Activated T-cell treated with anti-CD3 and anti-CD28 coated beads, Interleukin-2, amount 50 U/mL, for 48 hours (primary cell): ENCODE measurements around the gene SORCS2.

Source experiments
- DNase-seq, 2 experiments: peaks; one replicate each; pipeline ENCODE4 v3.0.0-alpha.2; 2020

SORCS2 gene

DNA sequence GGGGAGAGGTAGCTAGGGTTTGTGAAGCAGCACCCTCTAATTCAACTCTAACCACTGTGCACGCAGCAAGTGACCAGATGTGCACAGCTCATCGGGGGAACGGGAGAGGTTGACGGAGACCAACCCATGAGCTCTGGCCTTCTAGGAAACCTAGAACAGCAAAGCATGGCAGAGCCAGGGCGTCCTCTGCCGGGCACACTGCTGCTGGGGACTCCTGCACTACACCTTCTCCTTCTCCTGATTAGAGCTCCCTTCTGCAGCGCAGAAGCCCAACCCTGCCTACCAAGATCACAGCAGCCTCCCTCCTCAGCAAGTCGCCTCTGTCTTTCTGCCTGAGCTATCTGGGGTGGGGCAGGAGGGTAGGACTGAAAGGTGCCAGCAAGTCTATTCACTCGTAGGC lies 494.7 kb downstream of the SORCS2 start:
- DNase-seq: no peak

- DNase-seq: no peak
Measured at GRCh38 chr4:7687796-7688195, 495.5 kb downstream of the SORCS2 start.

- no peak for DNase-seq
Measured at GRCh38 chr4:7689773-7690693, 497.7 kb downstream of the SORCS2 start.

DNA sequence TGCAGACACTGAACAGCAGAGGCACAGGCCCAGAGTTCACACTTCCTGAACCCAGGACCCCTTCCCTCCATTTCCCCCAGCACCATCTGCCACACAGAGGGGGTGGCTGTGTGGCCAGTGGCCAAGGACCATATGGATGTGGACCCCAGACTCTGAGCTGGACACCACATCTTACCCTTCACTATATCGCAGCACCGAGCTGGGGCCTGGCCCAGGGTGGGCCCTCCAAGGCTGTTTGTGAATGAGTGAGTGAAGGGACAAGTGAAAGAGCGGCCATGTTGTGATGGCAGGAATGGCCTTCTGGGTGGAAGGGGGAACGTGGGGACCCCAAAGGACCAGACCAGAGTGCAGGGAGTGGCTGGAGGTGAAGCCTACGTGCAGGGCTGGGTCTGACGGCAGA lies 498.7 kb downstream of the SORCS2 start:
- no peak for DNase-seq

DNA sequence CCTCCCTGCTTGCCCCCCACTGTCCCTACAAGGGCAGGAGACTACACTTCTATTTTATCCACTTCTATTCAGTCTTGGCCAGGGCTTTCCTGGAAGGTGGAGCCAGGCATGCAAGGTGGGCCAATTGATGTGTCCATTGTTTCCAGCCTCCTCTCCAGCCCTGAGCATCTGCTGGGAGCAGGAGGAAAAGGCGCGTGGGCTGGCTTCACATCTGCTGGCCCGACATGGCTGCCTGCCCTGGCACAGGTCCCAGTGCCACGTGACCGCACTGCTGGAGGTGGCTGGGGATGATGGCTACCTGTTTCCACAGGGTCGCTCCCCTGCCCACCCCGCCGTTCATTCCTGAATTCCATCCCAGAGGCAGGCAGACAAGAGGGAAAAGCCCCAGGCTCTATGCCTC lies 499.6 kb downstream of the SORCS2 start:
- no peak for DNase-seq

- no peak for DNase-seq
Measured at GRCh38 chr4:7692451-7693236, 500.3 kb downstream of the SORCS2 start.

DNA sequence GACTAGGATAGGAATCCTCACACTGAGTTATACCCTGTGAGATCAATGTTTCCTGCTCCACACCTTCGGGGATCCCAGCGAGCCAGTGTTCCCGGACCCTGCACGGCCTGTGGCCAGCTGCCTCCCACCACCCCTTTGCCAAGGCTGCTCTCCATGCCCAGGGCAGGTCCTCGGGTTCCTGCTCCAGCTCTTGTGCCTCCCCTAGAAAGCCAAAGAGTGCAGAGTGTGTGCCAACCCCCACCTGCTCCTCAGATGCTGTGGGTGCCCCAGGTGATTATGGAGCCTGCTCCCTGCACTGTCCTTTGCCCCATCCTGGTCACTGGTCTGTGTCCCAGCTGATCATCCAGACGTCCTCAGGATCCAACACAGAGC lies 500.9 kb downstream of the SORCS2 start:
- DNase-seq: no peak

GRCh38 chr4:7693711-7694110 lies 501.4 kb downstream of the SORCS2 start:
- no peak for DNase-seq

DNA sequence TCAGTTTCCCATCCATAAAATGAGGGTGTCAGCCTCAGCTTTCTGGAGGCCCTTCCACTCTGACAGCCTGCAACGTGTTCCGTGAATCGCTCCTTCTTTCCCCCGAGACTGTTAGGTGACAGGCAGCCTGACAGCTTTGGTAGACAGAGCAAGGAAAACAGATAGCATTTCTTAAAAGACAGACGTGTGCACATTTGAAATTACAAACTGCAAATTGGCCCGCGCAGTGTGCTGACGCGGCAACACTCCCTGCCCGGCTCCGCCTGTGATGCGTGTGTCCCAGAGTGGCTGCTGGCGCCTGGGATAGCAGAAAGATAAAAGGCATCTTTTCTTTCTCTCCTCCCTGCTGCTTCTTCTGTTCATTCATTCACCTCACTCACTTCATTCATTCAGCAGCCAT lies 502.0 kb downstream of the SORCS2 start:
- no peak for DNase-seq

GRCh38 chr4:7697343-7697742 lies 505.0 kb downstream of the SORCS2 start:
- DNase-seq: no peak

GRCh38 chr4:7697821-7698220 lies 505.5 kb downstream of the SORCS2 start:
- no peak for DNase-seq

GRCh38 chr4:7698584-7698983 lies 506.2 kb downstream of the SORCS2 start:
- no peak for DNase-seq

GRCh38 chr4:7699031-7699430 lies 506.7 kb downstream of the SORCS2 start:
- no peak for DNase-seq

DNA sequence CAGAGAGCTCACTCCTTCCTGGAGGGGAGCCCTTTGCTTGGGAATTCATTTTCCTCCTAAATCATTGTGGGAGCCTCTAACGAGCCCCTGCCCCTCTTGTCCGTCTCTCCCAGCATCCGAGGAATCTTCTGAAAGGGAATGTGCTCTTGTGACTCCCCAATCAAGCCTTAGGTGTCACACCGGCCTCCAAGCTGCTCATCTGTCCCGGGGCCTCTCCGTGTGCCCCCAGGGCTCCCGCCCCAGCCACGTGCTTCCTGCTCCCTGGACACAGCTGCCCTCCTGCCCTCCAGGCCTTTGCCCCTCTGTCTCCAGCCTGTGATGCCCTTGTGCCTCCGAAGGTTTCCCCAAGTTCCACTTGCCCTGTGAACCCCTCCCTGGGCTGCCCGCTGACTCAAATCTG lies 507.5 kb downstream of the SORCS2 start:
- no peak for DNase-seq

DNA sequence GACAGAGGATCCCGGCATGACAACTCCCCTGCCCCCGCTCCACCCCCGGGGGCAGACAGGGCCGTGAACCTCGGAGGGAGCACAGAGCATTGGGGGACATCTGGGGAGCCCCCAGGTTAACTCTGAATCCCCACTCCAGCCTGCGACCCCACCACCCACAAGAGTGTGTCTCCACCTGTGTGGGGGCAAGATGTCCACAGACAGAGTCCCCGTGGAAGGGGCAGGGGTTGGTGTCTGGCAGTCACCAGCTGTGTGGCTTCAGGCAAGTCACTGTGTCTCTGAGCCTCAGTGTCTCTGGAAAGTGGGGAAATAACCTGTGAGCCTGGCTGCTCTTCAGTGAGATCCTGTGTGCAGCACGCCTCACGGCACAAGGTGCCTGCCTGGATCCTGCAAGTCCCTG lies 508.3 kb downstream of the SORCS2 start:
- DNase-seq: no peak

DNA sequence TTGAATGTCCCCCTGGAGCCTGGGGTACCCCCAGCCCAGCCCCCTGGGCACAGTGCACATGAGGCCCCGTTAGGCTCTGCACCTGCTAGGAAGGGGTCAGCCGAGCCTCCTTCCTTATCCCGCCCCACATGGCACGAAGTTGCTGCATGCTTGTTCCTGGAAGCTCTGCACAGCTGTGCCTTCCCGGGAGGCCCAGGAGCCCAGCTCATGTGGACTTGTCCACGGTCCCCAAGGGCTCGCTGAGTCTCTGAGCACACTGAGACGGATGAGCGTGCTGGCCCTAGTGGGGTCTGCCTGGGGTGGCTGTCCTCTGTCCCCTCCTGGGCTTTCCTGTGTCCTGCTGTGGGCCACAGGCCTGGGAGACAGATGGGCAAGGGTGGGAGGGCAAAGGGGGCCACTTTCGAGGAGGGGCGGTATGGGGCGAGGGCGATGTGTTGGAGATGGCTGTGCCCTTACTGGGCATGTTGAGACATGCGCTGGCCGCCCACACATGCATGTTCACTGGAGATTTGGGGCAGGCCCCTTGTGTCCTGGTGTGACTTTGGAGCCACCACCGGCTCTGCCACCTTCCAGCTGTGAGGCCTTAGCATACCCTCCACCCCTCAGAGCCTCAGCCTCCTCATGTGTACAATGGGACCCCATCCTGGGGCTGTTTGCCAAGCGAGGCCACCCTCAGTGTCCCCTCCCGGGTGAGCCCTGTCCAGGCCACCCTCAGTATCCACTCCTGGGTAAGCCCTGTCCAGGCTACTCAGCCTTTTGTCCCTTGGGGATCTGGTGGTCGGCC lies 509.7 kb downstream of the SORCS2 start:
- no peak for DNase-seq

- no peak for DNase-seq
Measured at GRCh38 chr4:7703688-7704087, 511.4 kb downstream of the SORCS2 start.

- no peak for DNase-seq
Measured at GRCh38 chr4:7704091-7704490, 511.8 kb downstream of the SORCS2 start.

- no peak for DNase-seq
Measured at GRCh38 chr4:7704625-7705024, 512.3 kb downstream of the SORCS2 start.

DNA sequence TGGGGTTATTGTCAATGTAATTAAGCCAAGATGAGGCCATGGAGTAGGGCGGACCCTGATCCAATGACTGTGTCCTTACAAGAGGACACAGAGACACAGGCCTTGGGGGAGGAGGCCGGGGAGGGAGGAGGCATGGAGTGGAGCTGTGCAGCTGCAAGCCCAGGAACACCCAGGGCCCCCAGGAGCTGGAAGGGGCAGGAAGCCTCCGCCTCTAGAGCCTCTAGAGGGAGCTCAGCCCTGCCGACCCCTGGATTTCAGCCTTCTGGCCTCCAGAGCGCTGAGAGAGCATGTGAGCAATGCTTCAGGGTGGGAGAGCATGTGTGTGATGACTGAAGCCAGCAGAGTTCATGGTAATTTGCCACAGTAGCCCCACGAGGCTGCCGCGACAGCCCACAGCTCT lies 512.7 kb downstream of the SORCS2 start:
- DNase-seq: no peak

- no peak for DNase-seq
Measured at GRCh38 chr4:7705593-7705992, 513.3 kb downstream of the SORCS2 start.

DNA sequence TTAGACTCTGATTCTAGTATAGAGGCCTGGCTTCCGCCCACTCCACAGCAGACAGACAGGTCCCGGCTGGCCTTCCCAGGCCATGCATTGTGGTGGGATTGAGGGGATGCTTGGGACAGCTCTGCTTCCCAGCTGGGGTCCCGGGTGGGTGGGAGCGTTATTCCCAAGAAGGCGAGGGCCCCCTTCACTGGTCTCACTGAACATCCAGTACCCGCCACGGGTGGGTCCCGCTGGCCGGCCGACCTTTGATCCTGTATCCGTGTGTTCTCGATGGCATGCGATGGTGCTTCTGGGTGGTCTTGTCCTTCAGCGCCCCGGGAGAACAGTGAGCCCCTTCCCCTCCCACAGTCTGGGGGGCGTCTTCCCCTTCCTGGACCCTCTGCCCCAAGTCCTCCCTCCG lies 515.9 kb downstream of the SORCS2 start:
- DNase-seq: no peak

DNA sequence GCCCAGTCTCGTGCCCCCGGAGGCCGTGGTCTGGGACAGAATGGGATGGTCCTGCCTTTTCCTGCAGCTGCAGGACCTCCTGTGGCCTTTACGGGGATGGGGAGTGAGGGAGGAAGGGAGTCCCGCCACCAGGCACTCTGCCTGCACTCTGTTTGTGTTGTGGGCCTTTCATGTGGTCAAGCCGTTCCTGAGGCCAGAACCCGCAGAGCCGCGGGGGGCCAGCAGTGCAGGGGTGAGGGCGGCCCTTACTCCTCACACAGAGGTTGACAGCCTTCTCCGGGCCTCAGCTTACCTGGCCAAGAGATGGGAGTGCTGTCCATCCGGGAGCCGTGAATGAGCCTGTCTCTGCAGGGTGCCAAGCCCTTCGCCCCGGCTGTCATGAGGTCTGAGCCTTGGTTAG lies 516.6 kb downstream of the SORCS2 start:
- DNase-seq: no peak
